GM10266 (cell line): ENCODE measurements around the gene IGIP.

ENCODE experiments used
- DNase-seq: peaks from one replicate; pipeline ENCODE4 v3.0.0; 2012; ENCODE audit errors: extremely low spot score
- TF ChIP-seq, protein P1 (sequence below): IDR thresholded peaks from 2 replicates; pipeline ENCODE4 v1.5.1; 2012; ENCODE audit warnings: mild to moderate bottlenecking, low read depth; ENCODE audit not compliant: control insufficient read depth, insufficient read depth; ENCODE audit errors: missing control alignments

The IGIP gene

GRCh38 chr5:140157032-140157781 lies 31.5 kb downstream of the IGIP start:
- TF ChIP-seq, protein P1, sequence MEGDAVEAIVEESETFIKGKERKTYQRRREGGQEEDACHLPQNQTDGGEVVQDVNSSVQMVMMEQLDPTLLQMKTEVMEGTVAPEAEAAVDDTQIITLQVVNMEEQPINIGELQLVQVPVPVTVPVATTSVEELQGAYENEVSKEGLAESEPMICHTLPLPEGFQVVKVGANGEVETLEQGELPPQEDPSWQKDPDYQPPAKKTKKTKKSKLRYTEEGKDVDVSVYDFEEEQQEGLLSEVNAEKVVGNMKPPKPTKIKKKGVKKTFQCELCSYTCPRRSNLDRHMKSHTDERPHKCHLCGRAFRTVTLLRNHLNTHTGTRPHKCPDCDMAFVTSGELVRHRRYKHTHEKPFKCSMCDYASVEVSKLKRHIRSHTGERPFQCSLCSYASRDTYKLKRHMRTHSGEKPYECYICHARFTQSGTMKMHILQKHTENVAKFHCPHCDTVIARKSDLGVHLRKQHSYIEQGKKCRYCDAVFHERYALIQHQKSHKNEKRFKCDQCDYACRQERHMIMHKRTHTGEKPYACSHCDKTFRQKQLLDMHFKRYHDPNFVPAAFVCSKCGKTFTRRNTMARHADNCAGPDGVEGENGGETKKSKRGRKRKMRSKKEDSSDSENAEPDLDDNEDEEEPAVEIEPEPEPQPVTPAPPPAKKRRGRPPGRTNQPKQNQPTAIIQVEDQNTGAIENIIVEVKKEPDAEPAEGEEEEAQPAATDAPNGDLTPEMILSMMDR, result peak; percentile 97
- DNase-seq, result peak; percentile 89

DNA sequence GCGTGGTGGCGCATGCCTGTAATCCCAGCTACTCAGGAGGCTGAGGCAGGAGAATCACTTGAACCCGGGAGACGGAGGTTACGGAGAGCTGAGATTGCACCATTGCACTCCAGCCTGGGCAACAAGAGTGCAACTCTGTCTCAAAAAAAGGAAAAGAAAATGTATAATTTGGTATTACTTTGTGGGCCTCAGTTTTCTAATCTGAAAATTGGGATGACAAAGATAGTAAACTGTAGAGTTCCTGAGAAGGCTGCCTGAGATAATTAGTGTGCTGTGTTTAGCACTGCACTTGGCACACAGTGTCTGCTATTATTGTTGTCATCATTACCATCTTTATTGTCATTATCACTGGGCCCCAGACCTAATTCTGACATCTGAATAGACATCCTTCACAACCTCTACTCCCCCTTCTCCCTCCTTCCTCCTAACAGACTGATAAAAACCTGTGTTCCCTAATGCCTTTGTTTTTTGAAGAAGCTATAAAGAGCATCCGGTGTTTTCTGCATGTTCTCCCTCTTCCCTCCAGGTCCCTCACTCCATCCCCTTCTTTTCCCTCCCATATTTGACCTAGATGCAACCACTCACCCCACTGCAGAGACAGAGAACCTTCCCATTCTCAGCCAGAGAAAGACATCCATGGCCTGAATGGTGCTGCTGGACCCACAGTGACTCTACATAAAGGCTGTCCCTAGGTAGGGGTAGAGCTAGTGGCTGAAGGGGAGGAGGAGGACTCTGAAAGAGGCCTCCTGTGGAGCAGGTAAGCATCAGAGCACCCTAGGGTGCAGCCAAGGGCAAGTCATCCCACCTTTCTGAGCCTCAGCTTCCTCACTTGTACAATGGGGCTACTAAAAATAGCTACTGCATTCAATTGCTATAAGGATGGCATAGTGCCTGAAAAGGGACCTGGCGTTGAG lies 33.5 kb downstream of the IGIP start:
- no peak for DNase-seq
- TF ChIP-seq, protein P1, result no peak

- TF ChIP-seq, protein P1, result no peak
- DNase-seq, result no peak
Measured at GRCh38 chr5:140162275-140162674, 36.5 kb downstream of the IGIP start.

GRCh38 chr5:140162781-140163180 lies 37.0 kb downstream of the IGIP start:
- TF ChIP-seq, protein P1, result no peak
- no peak for DNase-seq

- DNase-seq, result no peak
- TF ChIP-seq, protein P1, result no peak
Measured at GRCh38 chr5:140165101-140165922, 39.6 kb downstream of the IGIP start.

- TF ChIP-seq, protein P1, result no peak
- no peak for DNase-seq
Measured at GRCh38 chr5:140165923-140166270, 40.2 kb downstream of the IGIP start.
